ENCODE data around the gene EPB41L2.
"Not testable (repeated sequence)": the region's sequence is repeated elsewhere in the genome, so short reads cannot be mapped to it uniquely, and the experiment has no call there.

EPB41L2 gene

DNA sequence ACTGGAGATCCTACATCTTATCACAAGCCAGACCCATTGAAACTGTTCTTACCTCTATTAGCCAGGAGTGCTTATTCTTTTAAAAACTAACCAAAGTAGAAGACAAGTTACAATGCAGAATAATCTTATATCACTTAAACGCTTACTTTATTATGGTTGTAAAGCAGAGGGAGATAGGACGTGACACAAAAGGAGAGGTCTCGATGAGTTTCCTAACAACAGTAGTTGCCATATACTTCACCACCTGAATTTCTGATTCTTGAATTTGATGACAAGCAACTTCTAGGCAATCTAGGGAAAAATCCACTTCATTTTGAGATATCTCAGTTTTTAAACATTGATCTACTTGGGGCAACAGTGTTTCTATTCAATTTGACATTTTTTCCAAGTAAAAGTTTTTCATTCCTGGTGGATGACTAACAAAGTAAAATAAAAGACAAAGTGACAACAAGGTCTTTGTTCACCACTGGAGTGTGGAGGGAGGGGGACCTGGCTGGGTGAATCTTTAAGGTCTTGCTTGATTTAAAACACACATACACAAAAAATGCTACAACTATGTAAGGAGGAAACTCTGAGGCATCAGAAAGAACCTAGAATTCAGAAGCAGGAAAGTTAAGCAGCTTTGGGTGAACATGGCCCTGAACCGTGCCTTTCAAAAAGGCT lies 125.0 kb downstream of the EPB41L2 start:
- no peak for DNase-seq

DNA sequence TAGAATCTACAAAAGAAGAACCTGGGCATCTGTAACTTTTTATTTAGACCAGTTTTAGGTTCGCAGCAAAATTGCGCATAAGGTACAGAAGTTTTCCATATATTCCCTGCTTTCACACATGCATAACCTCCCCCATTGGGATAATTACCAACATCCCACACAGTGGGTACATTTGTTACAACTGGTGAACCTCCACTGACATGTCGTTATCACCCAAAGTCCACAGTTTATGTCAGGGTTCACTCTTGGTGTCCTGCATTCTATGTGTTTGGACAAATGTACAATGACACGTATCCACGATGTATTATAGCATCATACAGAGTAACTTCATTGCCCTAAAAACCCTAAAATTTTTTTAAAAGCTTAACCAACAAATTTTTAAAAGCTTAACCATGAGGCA lies 126.1 kb downstream of the EPB41L2 start:
- DNase-seq: no peak

DNA sequence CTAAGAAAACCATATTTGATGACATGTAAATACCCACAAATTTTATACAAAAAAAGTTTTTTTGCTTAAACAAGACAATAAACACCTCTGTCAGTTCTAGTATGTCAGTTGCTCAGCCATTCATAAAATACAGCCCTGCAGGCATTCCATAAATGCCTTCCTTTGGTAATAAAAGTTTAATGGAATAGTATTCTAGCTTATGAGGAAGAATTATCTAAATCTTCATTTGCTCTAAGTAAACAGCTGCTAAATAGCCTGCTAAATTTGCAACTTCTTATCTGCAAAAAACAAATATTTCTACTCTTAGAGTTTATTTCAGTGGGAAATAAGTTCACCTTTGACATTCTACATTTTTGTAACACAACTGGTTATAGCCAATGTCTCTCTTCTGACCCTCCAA lies 127.1 kb downstream of the EPB41L2 start:
- DNase-seq: no peak

DNA sequence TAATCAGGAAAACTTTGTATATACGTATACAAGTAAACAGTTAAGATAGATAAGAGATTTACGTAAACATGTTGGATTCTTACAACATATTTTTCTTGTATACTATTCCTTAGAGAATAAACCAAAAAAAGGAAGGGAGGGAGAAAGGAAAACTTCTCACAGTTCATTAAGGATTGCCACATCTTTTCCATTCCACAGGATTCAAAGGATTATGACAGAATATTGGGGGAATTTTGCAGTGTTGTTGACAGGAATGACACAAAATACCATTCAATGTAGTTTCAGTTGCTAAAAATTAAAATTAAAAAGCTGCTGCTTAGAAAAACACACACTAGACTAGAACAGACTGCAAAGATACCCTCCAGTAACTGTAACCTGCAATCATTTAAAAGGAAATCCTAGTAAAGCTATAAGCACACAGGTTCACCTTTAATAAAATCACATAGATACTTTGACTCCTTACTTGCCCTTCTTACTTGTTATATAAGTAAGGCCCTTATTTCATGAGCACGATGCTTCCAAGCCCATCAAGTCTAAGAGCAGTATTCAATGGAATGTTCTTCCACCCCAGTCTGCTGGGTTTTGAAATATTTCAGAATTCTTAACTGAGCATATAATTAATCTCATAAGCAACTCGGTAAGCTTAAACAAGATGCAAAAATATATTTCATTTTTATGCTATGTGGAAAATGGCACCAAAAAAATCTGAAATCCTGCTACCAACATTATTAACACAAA lies 128.0 kb downstream of the EPB41L2 start:
- DNase-seq: no peak

DNA sequence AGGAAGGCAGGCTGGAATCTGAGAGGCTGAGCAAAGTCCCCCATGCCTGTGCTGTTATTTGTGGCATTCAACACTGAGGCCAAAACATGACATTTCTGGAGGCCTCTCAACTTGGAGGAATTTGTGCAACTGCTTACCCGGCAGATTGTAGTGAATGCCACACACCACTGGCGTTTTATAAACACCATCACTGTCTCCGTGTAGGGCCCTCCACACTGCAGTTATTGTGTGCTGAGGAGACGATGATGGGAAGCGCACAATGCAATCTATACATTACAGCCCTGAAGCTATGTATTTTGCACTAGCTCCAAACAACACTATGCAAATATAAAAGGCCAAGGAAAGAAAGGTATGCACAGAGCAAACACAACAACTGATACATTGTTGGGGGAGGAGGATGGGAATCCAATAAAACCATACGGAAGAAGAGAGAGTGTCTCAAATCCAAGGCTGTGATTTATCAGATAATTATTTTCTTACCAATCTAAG lies 129.3 kb downstream of the EPB41L2 start:
- DNase-seq: no peak

DNA sequence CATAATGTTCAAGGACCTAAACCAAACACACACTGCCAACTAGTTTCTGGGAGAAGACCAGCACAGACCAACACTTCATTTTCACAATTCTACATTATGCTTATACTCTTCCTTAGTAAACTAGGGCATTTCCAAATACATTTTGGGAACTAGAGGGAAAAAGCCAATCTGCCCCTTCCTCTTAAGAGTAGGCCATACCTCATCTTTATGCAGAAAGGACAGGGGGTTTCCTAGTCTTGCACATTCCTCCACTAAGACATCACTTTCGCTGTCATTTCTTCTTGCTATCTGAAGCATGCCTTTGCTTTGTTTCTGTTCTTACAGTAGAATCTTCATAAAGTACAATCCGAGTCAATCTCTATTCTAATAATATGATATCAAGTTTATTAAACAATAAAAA lies 130.1 kb downstream of the EPB41L2 start:
- DNase-seq: no peak

DNA sequence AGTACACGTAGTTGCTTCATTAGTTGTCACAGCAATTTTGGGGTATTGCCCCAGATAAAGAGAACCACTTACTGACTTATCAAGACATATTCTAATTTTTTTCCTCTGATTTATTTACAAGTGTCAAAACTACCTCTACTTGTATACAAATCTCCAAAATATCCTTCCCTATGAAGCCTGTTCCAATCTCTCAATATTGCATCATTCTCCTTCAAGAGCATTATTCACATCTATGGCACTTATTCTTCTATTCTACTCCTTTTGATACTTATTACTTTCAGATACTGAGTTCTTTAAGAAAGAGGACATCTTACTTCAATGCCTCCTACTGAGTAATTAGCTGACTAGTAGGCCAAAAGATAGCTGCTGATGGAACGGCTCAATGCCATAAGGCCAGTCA lies 130.6 kb downstream of the EPB41L2 start:
- DNase-seq: no peak

DNA sequence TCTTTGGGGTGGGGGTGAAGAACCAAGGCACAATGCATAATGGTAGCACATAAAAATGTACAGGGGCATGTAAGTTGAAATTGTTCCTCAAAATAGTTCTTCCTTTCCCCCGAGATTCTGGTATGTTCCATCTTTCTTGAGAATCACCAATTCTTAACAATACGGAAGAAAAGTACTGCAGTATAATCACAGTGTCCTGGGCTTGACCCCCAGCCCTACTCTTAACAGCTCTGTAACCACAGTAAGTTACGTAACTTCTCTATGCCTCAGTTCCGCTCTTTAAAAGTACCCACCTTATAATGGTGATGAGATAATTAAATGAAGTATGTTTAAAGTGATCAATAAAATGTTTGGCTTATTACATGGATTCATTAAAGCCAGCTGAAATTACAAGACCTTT lies 131.4 kb downstream of the EPB41L2 start:
- no peak for DNase-seq

DNA sequence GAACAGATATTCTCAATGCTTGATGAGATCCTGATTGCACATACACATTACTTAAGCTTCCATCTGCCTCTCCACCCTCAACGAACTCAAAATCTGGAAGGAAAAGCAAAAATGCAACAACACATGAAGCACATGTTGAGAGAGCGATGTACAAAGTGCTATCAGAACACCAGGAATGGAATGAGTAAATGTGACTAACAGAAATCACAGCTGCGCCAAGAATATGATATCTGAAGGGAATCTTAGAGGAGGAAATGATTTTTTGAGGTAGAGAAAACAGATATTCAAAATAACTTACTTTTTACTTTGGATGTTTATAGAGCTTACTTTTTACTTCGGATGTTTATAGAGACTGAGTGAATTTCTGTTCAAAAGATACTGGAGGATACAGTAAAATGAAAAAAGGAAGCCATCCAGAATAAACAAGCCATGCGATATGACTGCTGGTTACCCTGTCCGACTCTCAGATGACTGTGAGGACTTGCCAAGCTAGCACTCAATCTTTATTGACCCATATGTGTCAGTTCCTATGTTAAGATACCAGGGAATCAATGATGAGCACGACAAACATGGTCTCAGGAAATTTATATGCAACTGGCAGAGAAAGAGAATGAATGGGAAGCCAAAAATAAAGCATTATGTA lies 133.9 kb downstream of the EPB41L2 start:
- no peak for DNase-seq

DNA sequence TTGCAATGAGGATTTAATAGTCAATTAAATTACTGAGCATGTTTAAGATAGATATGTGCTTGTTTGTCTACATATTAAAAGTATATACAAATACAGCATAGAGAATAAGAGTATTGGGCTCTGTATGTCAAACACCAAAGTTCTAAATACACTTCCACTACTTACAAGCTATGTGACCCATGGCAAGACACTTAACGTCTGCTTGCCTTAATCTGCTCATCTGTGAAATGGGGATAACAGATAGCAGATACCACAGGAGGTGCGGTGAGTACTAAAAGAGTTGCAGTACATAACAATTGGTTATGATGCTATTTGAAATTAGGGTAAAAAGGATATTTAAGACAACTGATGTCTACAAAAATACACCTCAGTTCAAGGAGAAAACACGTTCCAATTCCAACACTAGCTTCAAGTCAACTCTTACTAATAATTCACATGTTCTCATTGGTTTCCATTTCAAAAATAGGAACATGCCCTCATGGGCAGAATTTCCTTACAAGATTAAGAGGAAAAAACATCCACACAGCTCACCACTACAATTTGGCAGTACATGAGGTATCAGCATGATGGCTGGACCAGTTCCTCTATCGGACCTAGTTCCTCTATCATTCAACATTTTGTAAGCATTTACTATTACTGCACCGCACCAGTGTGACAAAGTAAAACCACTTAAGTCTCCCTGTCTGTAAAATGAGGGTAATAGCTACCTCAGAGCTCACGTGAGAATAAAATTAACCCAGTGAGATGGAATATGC lies 134.7 kb downstream of the EPB41L2 start:
- no peak for DNase-seq

DNA sequence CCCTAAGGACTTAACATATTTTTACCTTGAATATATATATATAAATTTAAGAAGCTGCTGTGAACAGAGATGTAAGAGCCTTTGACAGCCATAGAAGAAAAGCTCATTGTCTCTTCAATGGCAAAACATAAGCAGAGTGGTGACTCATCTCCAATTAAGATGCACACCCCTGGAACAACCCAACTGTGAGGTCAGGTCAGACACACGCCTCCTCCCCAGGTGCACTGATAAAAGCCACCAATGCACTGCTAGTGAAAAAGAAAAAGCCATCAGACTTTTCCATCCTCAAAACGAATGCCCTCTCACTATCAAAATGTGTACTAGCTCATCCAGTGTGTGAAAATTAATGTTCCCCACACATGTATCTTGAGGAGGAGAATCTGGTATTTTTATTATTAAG lies 135.7 kb downstream of the EPB41L2 start:
- no peak for DNase-seq

DNA sequence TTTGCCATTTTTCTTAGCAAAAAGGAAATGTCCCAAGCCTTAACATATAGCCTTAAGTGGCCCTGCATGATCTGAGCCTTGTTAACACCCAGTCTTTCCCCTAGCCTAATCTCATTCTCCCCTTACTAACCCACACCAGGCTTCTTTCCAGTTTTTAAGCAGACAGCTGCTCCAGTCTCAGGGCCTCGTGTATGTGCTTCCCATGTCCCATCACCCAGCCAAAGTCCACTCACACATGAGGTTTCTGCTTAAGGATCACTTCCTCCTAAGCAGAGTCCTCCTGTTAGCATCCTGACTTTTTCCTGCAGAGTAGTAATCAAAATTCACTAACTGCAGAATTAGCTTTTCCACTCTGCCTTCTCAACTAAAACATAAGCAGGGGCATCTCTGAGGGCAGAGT lies 139.7 kb downstream of the EPB41L2 start:
- no peak for DNase-seq

DNA sequence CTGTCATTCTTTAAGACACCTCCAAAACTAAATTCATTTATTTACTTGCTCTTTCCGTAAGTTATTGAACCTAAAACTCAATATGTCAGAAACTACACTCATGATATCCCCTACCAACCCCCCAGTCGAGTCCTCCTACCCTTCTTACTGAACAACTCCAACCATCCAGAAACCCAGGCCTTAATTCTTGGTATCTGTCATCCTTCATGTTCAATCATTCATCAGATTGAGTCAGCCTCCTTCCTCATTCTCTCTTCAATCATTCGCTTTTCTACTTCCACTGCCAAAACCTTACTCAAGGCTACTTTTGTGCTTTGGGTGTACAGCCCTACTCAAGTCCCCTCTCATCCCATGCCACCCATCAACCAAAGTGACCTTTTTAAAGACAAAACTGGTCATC lies 140.1 kb downstream of the EPB41L2 start:
- DNase-seq: no peak

DNA sequence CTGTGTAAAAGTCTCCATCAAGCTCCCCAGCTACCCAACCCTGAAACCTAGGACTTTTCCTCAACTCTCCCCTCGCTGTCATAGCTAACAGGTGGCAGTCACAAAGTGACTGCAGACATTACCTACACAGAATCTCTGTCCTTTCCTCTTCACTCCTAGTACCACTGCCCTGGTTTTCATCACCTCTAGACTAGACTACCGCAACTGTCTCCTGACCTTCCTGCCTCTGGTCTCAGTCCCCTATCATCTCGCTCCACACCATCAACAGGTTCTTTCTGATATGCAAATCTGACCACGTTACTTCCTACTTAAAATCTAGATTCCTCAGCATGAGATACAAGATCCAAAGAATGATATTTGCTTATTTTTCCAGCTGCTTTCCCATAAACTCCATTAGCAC lies 142.1 kb downstream of the EPB41L2 start:
- DNase-seq: no peak

DNA sequence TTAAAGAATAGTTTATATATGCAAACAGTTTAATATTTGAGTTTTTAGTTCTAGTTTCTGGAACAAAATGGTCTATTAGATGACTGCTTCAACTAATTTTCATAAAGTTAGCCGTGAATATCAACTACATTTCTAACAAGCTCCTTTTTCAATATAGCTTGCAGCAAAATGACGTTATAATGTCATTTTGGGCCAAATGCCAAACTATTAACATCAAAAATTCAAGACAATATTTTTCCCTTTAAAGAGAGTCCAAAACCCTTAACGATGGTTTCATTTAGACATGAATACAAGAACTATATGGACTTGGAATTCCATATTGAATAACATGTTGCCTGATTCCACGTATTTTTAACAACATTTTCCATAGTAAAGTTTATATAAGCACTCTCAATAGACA lies 144.9 kb downstream of the EPB41L2 start:
- no peak for DNase-seq

DNA sequence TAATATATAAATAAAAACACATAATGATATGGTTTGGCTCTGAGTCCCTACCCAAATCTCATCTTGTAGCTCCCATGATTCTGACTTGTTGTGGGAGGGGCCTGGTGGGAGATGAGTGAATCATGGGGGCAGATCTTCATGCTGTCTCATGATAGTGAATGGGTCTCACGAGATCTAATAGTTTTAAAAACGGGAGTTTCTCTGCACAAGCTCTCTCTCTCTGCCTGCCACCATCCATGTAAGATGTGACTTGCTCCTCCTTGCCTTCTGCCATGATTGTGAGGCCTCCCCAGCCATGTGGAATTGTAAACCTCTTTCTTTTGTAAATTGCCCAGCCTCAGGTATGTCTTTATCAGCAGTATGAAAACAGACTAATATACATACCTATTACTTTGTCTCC lies 147.4 kb downstream of the EPB41L2 start:
- not testable (repeated sequence) for DNase-seq

DNA sequence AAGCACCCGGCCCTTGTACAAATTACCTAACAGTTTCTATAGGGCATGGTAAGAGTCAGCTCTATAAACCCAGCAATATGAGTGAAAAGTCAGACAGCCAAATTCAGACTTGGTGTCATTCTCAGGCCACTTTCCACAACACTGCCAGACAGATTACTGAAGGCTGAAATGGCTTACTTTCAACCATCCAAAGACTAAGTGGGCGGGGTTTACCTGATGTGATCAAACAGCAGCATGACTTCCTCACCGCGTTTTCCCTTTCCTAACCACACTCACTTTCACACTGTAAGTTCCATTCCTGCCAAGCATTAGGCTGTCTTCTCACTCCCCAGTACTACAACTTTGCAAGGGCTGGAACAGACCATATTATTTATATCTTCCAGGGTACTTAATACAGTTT lies 149.9 kb downstream of the EPB41L2 start:
- DNase-seq: no peak

DNA sequence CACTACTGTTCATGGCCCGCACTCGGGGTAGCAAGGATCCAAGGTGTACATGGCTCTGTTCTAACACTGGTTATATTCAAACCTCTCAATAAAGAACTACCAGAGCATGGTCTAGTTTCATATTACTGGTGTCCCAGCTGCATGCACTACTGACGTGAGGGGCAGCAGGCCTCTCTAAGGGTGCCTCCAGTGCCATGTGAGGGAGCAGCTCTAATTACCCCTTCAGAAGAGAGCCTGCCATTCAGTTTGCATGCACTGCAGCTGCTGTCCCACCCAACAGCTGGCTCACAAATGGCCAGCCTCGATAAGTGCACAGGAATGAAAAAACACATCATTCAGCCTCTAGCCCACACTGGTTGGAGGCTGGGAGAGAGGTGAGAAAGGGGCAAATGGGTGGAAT lies 150.6 kb downstream of the EPB41L2 start:
- no peak for DNase-seq

DNA sequence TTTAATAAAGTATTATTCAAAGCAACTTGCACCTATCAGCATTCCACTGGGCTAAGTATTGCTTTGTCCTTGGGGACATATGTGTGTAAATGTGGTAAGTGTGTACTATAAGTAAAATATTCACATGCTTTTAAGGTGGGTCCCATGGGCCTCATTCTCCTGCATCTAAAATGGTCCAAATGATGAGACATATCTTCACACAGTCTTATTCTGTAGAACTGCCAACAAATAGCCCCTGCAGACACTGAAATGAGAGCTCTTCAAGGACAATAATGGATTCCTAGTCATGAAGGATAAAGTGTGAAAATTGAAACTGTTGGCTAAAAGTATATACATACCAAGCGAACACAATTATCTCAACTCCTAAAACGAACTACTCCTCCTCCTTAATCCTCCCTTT lies 154.1 kb downstream of the EPB41L2 start:
- no peak for DNase-seq

DNA sequence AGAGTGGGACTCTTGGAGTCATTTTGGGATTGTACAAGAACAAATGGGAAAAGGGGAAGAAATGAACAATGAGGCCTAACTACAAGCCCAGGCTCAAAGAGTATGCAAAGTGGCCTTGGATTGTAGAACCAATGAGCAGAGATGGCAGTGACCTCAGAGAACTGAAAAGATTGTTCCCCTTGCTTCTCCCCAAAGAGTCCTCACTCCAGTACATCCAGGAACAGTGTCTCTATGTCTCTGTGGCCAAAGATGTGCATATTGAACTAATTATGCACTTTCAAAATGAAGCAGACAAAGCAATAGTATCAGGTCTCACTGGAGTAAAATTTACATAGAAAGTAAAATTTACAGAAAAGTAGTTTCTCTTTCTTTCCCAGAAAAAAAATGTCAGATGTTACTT lies 154.9 kb downstream of the EPB41L2 start:
- DNase-seq: no peak

DNA sequence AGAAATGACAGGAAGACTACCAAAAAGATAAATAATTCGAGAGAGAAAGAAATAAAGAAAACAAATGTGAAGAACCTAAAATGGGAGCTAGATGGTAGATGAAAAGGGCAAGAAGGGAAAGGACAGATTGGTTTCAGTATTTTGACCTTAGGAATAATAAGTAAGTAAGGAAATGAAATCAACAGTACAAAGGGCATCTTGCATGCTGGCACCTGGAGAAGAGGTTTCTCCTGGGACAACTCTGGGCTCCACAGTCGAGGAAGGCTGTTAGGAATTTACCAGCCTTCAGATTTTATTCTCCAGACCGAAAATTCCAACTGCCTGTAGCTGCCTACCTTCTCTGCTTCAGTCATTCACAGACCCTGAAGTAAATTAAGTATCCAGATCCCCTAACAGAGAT lies 155.4 kb downstream of the EPB41L2 start:
- DNase-seq: no peak

DNA sequence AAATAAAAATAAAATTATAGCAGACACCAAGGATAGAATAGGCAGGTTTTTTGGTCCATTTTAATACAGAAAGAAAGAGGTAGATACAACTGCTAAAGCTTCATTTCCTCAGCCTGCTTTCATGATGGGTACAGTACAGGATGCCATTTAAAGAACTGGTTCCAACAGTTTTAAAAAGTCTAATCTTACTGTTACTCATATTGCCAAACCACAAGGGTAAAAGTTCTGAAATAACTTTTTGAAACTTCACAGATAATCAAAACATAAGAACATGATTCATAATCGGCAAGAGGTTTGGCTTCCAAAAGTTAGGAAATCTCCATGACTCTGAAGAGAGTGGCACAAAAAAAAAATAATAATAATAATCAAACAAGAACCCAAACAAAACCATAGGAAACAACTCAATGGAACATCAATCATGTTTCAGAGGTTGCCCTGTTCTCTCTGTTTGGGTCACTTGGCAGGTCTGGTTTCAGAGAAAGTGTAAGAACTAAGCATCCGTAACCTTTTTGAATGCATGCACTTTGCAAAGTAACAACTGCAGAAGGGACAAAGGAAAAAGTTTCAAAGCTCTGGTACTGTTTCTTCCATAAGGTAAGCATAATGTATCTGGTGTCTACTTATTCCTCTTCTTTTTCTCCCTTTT lies 156.2 kb downstream of the EPB41L2 start:
- no peak for DNase-seq

DNA sequence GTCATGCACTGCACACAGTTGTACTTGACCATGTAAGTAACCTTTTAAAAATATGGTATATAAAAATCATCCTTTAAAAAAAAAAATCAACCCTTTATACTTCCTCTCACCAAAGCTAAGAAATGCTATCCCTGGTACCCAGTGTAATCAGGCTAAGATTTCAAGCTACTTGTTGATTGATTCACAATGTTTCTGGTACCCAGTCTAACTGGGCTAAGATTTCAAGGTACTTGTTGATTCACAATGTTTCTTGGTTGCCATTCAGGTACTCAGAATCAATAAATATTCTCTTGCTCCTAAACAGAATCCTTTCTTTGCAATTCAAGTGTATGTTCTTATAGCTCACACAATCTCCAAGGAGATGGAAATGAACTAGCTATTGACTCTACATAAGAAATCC lies 159.4 kb downstream of the EPB41L2 start:
- no peak for DNase-seq
